RWPE1 (cell line): ENCODE results near the gene RANBP9.

Experiments used
- CTCF ChIA-PET: fragments of 350-600 bp; sonication (Branson Sonifier 250); formaldehyde crosslinking; extraction: SDS; loops from one replicate; lab custom pipeline; 2021; lab: Yijun Ruan, JAX
- POLR2A ChIA-PET: fragments of 400-600 bp; formaldehyde crosslinking; extraction: SDS; loops from one replicate; lab custom pipeline; 2020; ENCODE audit warnings: antibody characterized with exemption; ENCODE audit not compliant: low non-redundant PET; lab: Yijun Ruan, JAX
- DNase-seq: peaks from one replicate; pipeline ENCODE4 v3.0.0; 2012; ENCODE audit warnings: low spot score
- H3K27ac ChIP-seq: fragments of 450-650 bp; 2 replicates; pipeline ENCODE4 v1.5.1; 2017
- CTCF ChIP-seq: fragments of 450-650 bp; conservative IDR thresholded peaks from 2 replicates; pipeline ENCODE4 v1.5.1; 2017; ENCODE audit warnings: low read depth, mild to moderate bottlenecking

The RANBP9 gene

GRCh38 chr6:13708736-13709135, 2.9 kb downstream of the RANBP9 start:
- POLR2A ChIA-PET: no interaction called here
- no peak overlapping the region for H3K27ac ChIP-seq
- DNase-seq: no peak
- no peak for TF ChIP-seq CTCF
- CTCF ChIA-PET: interaction anchor here (0.7 to 0.9 kb wide), 2 partner anchors 11 to 81 kb away, joined by 3 to 4 read pairs; no protein-coding TSS in a partner anchor

GRCh38 chr6:13703496-13703895, 8.1 kb downstream of the RANBP9 start:
- POLR2A ChIA-PET: no interaction called here
- TF ChIP-seq CTCF: no peak
- DNase-seq: no peak
- CTCF ChIA-PET: no interaction called here
- no peak overlapping the region for H3K27ac ChIP-seq

- DNase-seq: no peak
- no peak for TF ChIP-seq CTCF
- no peak overlapping the region for H3K27ac ChIP-seq
- ChIA-PET POLR2A (no interaction called here), CTCF (no interaction called here)
Observed at GRCh38 chr6:13702809-13703302, 8.8 kb downstream of the RANBP9 start.

- no peak for TF ChIP-seq CTCF
- H3K27ac ChIP-seq: no peak overlapping the region
- no peak for DNase-seq
- CTCF ChIA-PET: interaction anchor here (1.1 kb wide), 1 partner anchor 15 kb away, joined by 3 read pairs; no protein-coding TSS in a partner anchor
- POLR2A ChIA-PET: no interaction called here
Observed at GRCh38 chr6:13700232-13700631, 11.4 kb downstream of the RANBP9 start.

- H3K27ac ChIP-seq: no peak overlapping the region
- CTCF ChIA-PET: interaction anchor here (0.6 kb wide), 1 partner anchor 382 kb away, joined by 3 read pairs; no protein-coding TSS in a partner anchor
- TF ChIP-seq CTCF: no peak
- no peak for DNase-seq
- POLR2A ChIA-PET: no interaction called here
Observed at GRCh38 chr6:13698715-13699114, 12.9 kb downstream of the RANBP9 start.

- TF ChIP-seq CTCF: no peak
- no peak overlapping the region for H3K27ac ChIP-seq
- CTCF ChIA-PET: interaction anchor here (0.6 to 0.8 kb wide), 2 partner anchors 11 to 14 kb away, joined by 3 to 4 read pairs; partner anchors contain the start of gene RANBP9
- POLR2A ChIA-PET: no interaction called here
- DNase-seq: no peak
Observed at GRCh38 chr6:13697857-13698256, 13.8 kb downstream of the RANBP9 start.
